IMR-90 (cell line): ENCODE measurements around the gene ZMIZ1. TPM values are rescaled to one million over a fixed set of nuclear protein-coding genes. Genes with fewer than 3 reads are reported as not detected.
A peak's percentile ranks its signal among the peaks of the same experiment; 100 is the strongest.

Experiments
- ATAC-seq: fragments of 200-7000 bp; cut with Tn5 transposase; 2 replicates; pipeline ENCODE4 v1.9.1; 2020; ENCODE audit warnings: low read depth, mild to moderate bottlenecking, moderate library complexity
- BruUV-seq: library from RNA; stranded (reverse); fragments of 400-500 nt; replicated peaks from 2 replicates; lab custom pipeline; 2021; lab: Mats Ljungman, UMichigan
- CTCF ChIA-PET: fragments of 300-600 bp; formaldehyde crosslinking; extraction: SDS; loops from one replicate; lab custom pipeline; 2021; ENCODE audit warnings: antibody characterized with exemption; lab: Yijun Ruan, JAX
- POLR2A ChIA-PET: fragments of 300-600 bp; sonication (Branson Sonifier 250); formaldehyde crosslinking; loops from one replicate; lab custom pipeline; 2022; ENCODE audit warnings: antibody characterized with exemption; ENCODE audit not compliant: unreplicated experiment; lab: Charles Lee
- DNase-seq: peaks from one replicate; pipeline ENCODE4 v3.0.0; 2013
- H2AFZ ChIP-seq: replicated peaks from 2 replicates; pipeline ENCODE3; 2013; ENCODE audit warnings: low read length, mild to moderate bottlenecking; ENCODE audit not compliant: poor library complexity
- H2AK5ac ChIP-seq: 2 replicates; pipeline ENCODE4 v1.6.1; 2013; ENCODE audit warnings: low read depth, low read length, inconsistent platforms
- H2AK9ac ChIP-seq: replicated peaks from 2 replicates; pipeline ENCODE3; 2013; ENCODE audit warnings: mild to moderate bottlenecking, low read depth, low read length, moderate library complexity; ENCODE audit not compliant: poor library complexity
- H2BK120ac ChIP-seq: 2 replicates; pipeline ENCODE4 v1.6.1; 2013; ENCODE audit warnings: low read depth, low read length, inconsistent platforms
- H2BK15ac ChIP-seq: 3 replicates; pipeline ENCODE4 v1.6.1; 2013; ENCODE audit warnings: low read depth, low read length, inconsistent platforms
- H2BK20ac ChIP-seq: 2 replicates; pipeline ENCODE4 v1.6.1; 2013; ENCODE audit warnings: low read depth, mild to moderate bottlenecking, inconsistent platforms, low read length, moderate library complexity
- H2BK5ac ChIP-seq: 2 replicates; pipeline ENCODE4 v1.6.1; 2013; ENCODE audit warnings: mild to moderate bottlenecking, low read depth, low read length, inconsistent platforms; ENCODE audit not compliant: poor library complexity, severe bottlenecking
- H3K14ac ChIP-seq: replicated peaks from 2 replicates; pipeline ENCODE4 v1.6.1; 2013; ENCODE audit warnings: low read depth, low read length, inconsistent platforms
- H3K18ac ChIP-seq: 2 replicates; pipeline ENCODE4 v1.6.1; 2013; ENCODE audit warnings: low read depth, low read length, control low read depth
- H3K23ac ChIP-seq: 2 replicates; pipeline ENCODE4 v1.6.1; 2013; ENCODE audit warnings: low read depth, low read length, inconsistent platforms
- H3K27ac ChIP-seq: 2 replicates; pipeline ENCODE4 v1.5.1; 2013; ENCODE audit warnings: mild to moderate bottlenecking, control low read depth, low read length; ENCODE audit not compliant: insufficient read depth
- H3K27me3 ChIP-seq: 2 replicates; pipeline ENCODE4 v1.6.1; 2013; ENCODE audit warnings: low read length; ENCODE audit not compliant: control insufficient read depth, insufficient read depth
- H3K36me3 ChIP-seq: 2 replicates; pipeline ENCODE4 v1.6.1; 2013; ENCODE audit warnings: low read length, mixed read lengths; ENCODE audit not compliant: control insufficient read depth, insufficient read depth
- H3K4ac ChIP-seq: 2 replicates; pipeline ENCODE4 v1.6.1; 2013; ENCODE audit warnings: low read depth, low read length, inconsistent platforms
- H3K4me1 ChIP-seq: 2 replicates; pipeline ENCODE4 v1.6.1; 2013; ENCODE audit warnings: low read length, mixed read lengths; ENCODE audit not compliant: control insufficient read depth, insufficient read depth
- H3K4me2 ChIP-seq: 2 replicates; pipeline ENCODE4 v1.6.1; 2013; ENCODE audit warnings: low read depth, mild to moderate bottlenecking, control low read depth, low read length, moderate library complexity
- H3K4me3 ChIP-seq: 2 replicates; pipeline ENCODE4 v1.5.1; 2013; ENCODE audit warnings: low read depth, mild to moderate bottlenecking, control low read depth, low read length, moderate library complexity; ENCODE audit not compliant: insufficient read depth
- H3K56ac ChIP-seq: 2 replicates; pipeline ENCODE4 v1.6.1; 2013; ENCODE audit warnings: low read length, inconsistent platforms; ENCODE audit not compliant: insufficient read depth; ENCODE audit errors: extremely low read depth
- H3K79me1 ChIP-seq, 2 experiments: 2 replicates each; pipeline ENCODE4 v1.6.1; 2013; ENCODE audit warnings: low read length in 2 of 2, inconsistent platforms in 1 of 2, low read depth in 1 of 2
- H3K9ac ChIP-seq: 2 replicates; pipeline ENCODE4 v1.6.1; 2013; ENCODE audit warnings: low read depth, low read length, control low read depth
- H3K9me1 ChIP-seq: 2 replicates; pipeline ENCODE4 v1.6.1; 2013; ENCODE audit warnings: low read length, inconsistent platforms; ENCODE audit not compliant: insufficient read depth
- H3K9me3 ChIP-seq: 2 replicates; pipeline ENCODE4 v1.6.1; 2013; ENCODE audit warnings: low read length; ENCODE audit not compliant: control insufficient read depth, insufficient read depth
- H4K20me1 ChIP-seq: 2 replicates; pipeline ENCODE4 v1.6.1; 2013; ENCODE audit warnings: low read length, inconsistent platforms; ENCODE audit not compliant: insufficient read depth
- H4K5ac ChIP-seq: 2 replicates; pipeline ENCODE4 v1.6.1; 2013; ENCODE audit warnings: mild to moderate bottlenecking, low read depth, low read length, control low read depth
- H4K8ac ChIP-seq, 2 experiments: 2 replicates each; pipeline ENCODE4 v1.6.1; 2013; ENCODE audit warnings: low read depth in 2 of 2, low read length in 2 of 2, control low read depth in 1 of 2, inconsistent platforms in 1 of 2
- H4K91ac ChIP-seq: 2 replicates; pipeline ENCODE4 v1.6.1; 2013; ENCODE audit warnings: low read depth, low read length, inconsistent platforms; ENCODE audit not compliant: insufficient read depth
- BHLHE40 ChIP-seq: fragments of 150-350 bp; IDR thresholded peaks from 2 replicates; pipeline ENCODE4 v1.6.1; 2016; ENCODE audit warnings: mild to moderate bottlenecking, low read depth, low read length
- CEBPB ChIP-seq: IDR thresholded peaks from 2 replicates; pipeline ENCODE4 v1.6.1; 2012; ENCODE audit warnings: low read depth, low read length, improper control_type of control experiment
- CHD1 ChIP-seq: IDR thresholded peaks from 2 replicates; pipeline ENCODE4 v1.6.1; 2012; ENCODE audit warnings: low read depth, low read length, improper control_type of control experiment
- CTCF ChIP-seq: conservative IDR thresholded peaks from 2 replicates; pipeline ENCODE4 v1.5.1; 2012; ENCODE audit warnings: mild to moderate bottlenecking, low read depth, low read length, improper control_type of control experiment
- ELK1 ChIP-seq: fragments of 150-350 bp; IDR thresholded peaks from 2 replicates; pipeline ENCODE4 v1.6.1; 2016; ENCODE audit warnings: low read depth, mild to moderate bottlenecking, low read length, moderate library complexity, borderline replicate concordance
- FOS ChIP-seq: fragments of 150-350 bp; IDR thresholded peaks from 2 replicates; pipeline ENCODE4 v1.6.1; 2016; ENCODE audit warnings: low read depth, low read length
- MAFK ChIP-seq: IDR thresholded peaks from 2 replicates; pipeline ENCODE4 v1.6.1; 2012; ENCODE audit warnings: low read depth, low read length, improper control_type of control experiment
- MAZ ChIP-seq: IDR thresholded peaks from 2 replicates; pipeline ENCODE4 v1.6.1; 2012; ENCODE audit warnings: low read depth, mild to moderate bottlenecking, low read length, improper control_type of control experiment, moderate library complexity, borderline replicate concordance
- MXI1 ChIP-seq: IDR thresholded peaks from 2 replicates; pipeline ENCODE4 v1.6.1; 2012; ENCODE audit warnings: low read depth, mild to moderate bottlenecking, low read length, moderate library complexity, borderline replicate concordance
- NFE2L2 ChIP-seq: fragments of 150-350 bp; IDR thresholded peaks from 2 replicates; pipeline ENCODE4 v1.6.1; 2016; ENCODE audit warnings: low read depth, mild to moderate bottlenecking, low read length
- POLR2A ChIP-seq: IDR thresholded peaks from 2 replicates; pipeline ENCODE4 v1.6.1; 2012; ENCODE audit warnings: mild to moderate bottlenecking, low read depth, low read length
- RAD21 ChIP-seq: IDR thresholded peaks from 2 replicates; pipeline ENCODE4 v1.6.1; 2012; ENCODE audit warnings: low read length, improper control_type of control experiment
- RCOR1 ChIP-seq: IDR thresholded peaks from 2 replicates; pipeline ENCODE4 v1.6.1; 2012; ENCODE audit warnings: mild to moderate bottlenecking, low read length, improper control_type of control experiment; ENCODE audit not compliant: insufficient replicate concordance
- RFX5 ChIP-seq: IDR thresholded peaks from 2 replicates; pipeline ENCODE4 v1.8.0; 2012; ENCODE audit warnings: low read depth, mild to moderate bottlenecking, low read length, moderate library complexity
- SMC3 ChIP-seq: fragments of 150-350 bp; IDR thresholded peaks from 2 replicates; pipeline ENCODE4 v1.6.1; 2016; ENCODE audit warnings: low read depth, mild to moderate bottlenecking, antibody characterized with exemption, low read length, moderate library complexity
- WGBS, 2 experiments: methylation state at CpG; one replicate each; pipeline versions ENCODE4 v1.1.5 to v1.1.7; 2013; ENCODE audit warnings: missing lambda C conversion rate in 2 of 2; ENCODE audit not compliant: insufficient read length in 1 of 2; ENCODE audit errors: extremely low coverage in 2 of 2; 5-methylcytosine and 5-hydroxymethylcytosine counted together
- dilution Hi-C: fragments of 300-500 bp; cut with HindIII; formaldehyde crosslinking; loops from one replicate; pipeline ENCODE4 v1.14.3; 2018; ENCODE audit warnings: low sequenced_read_pairs; ENCODE audit not compliant: unreplicated experiment
- in situ Hi-C: fragments of 300-500 bp; cut with MboI; formaldehyde crosslinking; loops from 3 replicates; pipeline ENCODE4 v1.14.3; 2019; ENCODE audit warnings: low sequenced_read_pairs, inconsistent platforms, mixed read lengths
- intact Hi-C: fragments of 100-400 bp; cut with micrococcal nuclease; formaldehyde crosslinking; loops from 2 replicates; pipeline ENCODE4 v1.10.0; 2022
- polyA plus RNA-seq, 3 experiments: library from polyadenylated mRNA; depleted of rRNA; stranded (reverse); fragments of >200 nt; gene quantifications; 2 replicates each; pipeline ENCODE4 v1.2.3, GENCODE V29; 2012; ENCODE audit warnings: low replicate concordance in 1 of 3
- total RNA-seq: library from RNA; depleted of rRNA; stranded (reverse); fragments of >200 nt; gene quantifications from 2 replicates; pipeline ENCODE4 v1.2.3, GENCODE V29; 2012
- TF ChIP-seq, protein P1 (sequence below): fragments of 150-350 bp; IDR thresholded peaks from 2 replicates; pipeline ENCODE4 v1.6.1; 2017; ENCODE audit warnings: mild to moderate bottlenecking, antibody characterized with exemption, low read length, low read depth

Gene ZMIZ1
- total and polyA plus RNA-seq, 2 of the 4 experiments (the other 2 are of a cell fraction) = 6.6 to 48.7 TPM

GRCh38 chr10:79164075-79164474 is 95.3 kb downstream of the ZMIZ1 start:
- peaks cover 51% of the 10 kb centered on the region for H3K4me1 ChIP-seq
- ATAC-seq (no peak), DNase-seq (no peak)
- H3K9me3 ChIP-seq = no peaks in the 10 kb centered on the region
- H3K4ac ChIP-seq = peak overlapping the region; percentile 42
- dilution Hi-C loops = no loop called here
- H3K56ac ChIP-seq = no peak overlapping the region
- 0 out of 2 replicates have a peak overlapping the region, but pooled peaks have one; percentile 5 for H2BK120ac ChIP-seq
- peak overlapping the region; percentile 3 for H2BK5ac ChIP-seq
- no peak overlapping the region for H3K9ac ChIP-seq
- H2BK15ac ChIP-seq = peak overlapping the region; percentile 21; the same call in 1 of the 3 replicates
- H3K27ac ChIP-seq = no peak overlapping the region
- H4K91ac ChIP-seq = peak overlapping the region; percentile 48
- H3K36me3 ChIP-seq = peaks cover 54% of the 10 kb centered on the region
- H3K9me1 ChIP-seq = peaks cover 30% of the 10 kb centered on the region
- no peak overlapping the region for H3K18ac ChIP-seq
- no peak overlapping the region for H4K5ac ChIP-seq
- peak overlapping the region; percentile 55 for H3K14ac ChIP-seq
- in situ Hi-C loops = no loop called here
- H3K23ac ChIP-seq = peak overlapping the region; percentile 64
- peak overlapping the region in 1 of 2 experiments; percentile 2; a peak in 1 of 4 replicates for H4K8ac ChIP-seq
- 100% methylated on average over 1 of the region's 9 CpGs; no CpG with 5 or more reads in 1 of the 2 experiments for WGBS, 2 experiments
- H2AK9ac ChIP-seq = no peak overlapping the region
- no peaks in the 10 kb centered on the region for H3K27me3 ChIP-seq
- BruUV-seq = no TSS peak
- H2BK20ac ChIP-seq = no peak overlapping the region; the same call in 1 of the 2 replicates
- H4K20me1 ChIP-seq = peaks cover 46% of the 10 kb centered on the region
- peaks cover 59 to 99% of the 10 kb centered on the region in 2 experiments for H3K79me1 ChIP-seq
- no peak for TF ChIP-seq RFX5
- no peak for TF ChIP-seq RAD21
- no peak for TF ChIP-seq MXI1
- no peak for TF ChIP-seq ELK1
- no peak for TF ChIP-seq RCOR1
- TF ChIP-seq SMC3 = no peak
- no peak for TF ChIP-seq NFE2L2
- TF ChIP-seq CTCF = no peak
- no peak for TF ChIP-seq CHD1
- TF ChIP-seq, protein P1, sequence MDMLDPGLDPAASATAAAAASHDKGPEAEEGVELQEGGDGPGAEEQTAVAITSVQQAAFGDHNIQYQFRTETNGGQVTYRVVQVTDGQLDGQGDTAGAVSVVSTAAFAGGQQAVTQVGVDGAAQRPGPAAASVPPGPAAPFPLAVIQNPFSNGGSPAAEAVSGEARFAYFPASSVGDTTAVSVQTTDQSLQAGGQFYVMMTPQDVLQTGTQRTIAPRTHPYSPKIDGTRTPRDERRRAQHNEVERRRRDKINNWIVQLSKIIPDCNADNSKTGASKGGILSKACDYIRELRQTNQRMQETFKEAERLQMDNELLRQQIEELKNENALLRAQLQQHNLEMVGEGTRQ = no peak
- TF ChIP-seq POLR2A = no peak
- no peak for TF ChIP-seq BHLHE40
- TF ChIP-seq CEBPB = no peak
- no peak for TF ChIP-seq MAFK
- no peak for TF ChIP-seq FOS
- no peak for TF ChIP-seq MAZ
- no peak overlapping the region for H2AFZ ChIP-seq
- no peak overlapping the region for H3K4me3 ChIP-seq
- ChIA-PET CTCF (interaction anchor here (1.7 kb wide), 1 partner anchor 32 kb away, joined by 7 read pairs; no protein-coding TSS in a partner anchor), POLR2A (no interaction called here)
- no peak overlapping the region for H3K4me2 ChIP-seq
- peak overlapping the region; percentile 44 for H2AK5ac ChIP-seq
- intact Hi-C loops = no loop called here
